Stimulated activated CD4-positive, alpha-beta T cell treated with anti-CD3 and anti-CD28 coated beads, TNF-alpha, amount 100 ng/mL, for 24 hours (primary cell): ENCODE data around the gene TIE1.

ENCODE experiments used
- DNase-seq, 3 experiments: peaks; one replicate each; pipeline ENCODE4 v3.0.0-alpha.2; 2020; ENCODE audit warnings: low read depth in 3 of 3

Gene TIE1

GRCh38 chr1:43338001-43338400, 37.2 kb downstream of the TIE1 start:
- DNase-seq, result no peak

- DNase-seq, result no peak
Measured at GRCh38 chr1:43339584-43340232, 38.9 kb downstream of the TIE1 start.

GRCh38 chr1:43340559-43340958, 39.8 kb downstream of the TIE1 start:
- no peak for DNase-seq

- no peak for DNase-seq
Measured at GRCh38 chr1:43344267-43344850, 43.6 kb downstream of the TIE1 start.

GRCh38 chr1:43345120-43345519, 44.3 kb downstream of the TIE1 start:
- no peak for DNase-seq

GRCh38 chr1:43346636-43347035, 45.9 kb downstream of the TIE1 start:
- DNase-seq, result no peak

GRCh38 chr1:43348343-43348808, 47.6 kb downstream of the TIE1 start:
- no peak for DNase-seq

GRCh38 chr1:43348809-43349593, 48.2 kb downstream of the TIE1 start:
- peak in 1 of 3 experiments; percentile 46 for DNase-seq

GRCh38 chr1:43349594-43350306, 49.0 kb downstream of the TIE1 start:
- no peak for DNase-seq

- no peak for DNase-seq
Measured at GRCh38 chr1:43350976-43351375, 50.2 kb downstream of the TIE1 start.

- DNase-seq, result no peak
Measured at GRCh38 chr1:43351421-43352350, 50.9 kb downstream of the TIE1 start.

GRCh38 chr1:43352351-43352705, 51.5 kb downstream of the TIE1 start:
- no peak for DNase-seq

GRCh38 chr1:43352881-43353280, 52.1 kb downstream of the TIE1 start:
- no peak for DNase-seq

GRCh38 chr1:43354471-43354870, 53.7 kb downstream of the TIE1 start:
- DNase-seq, result no peak

GRCh38 chr1:43354936-43355335, 54.2 kb downstream of the TIE1 start:
- no peak for DNase-seq

GRCh38 chr1:43357251-43357650, 56.5 kb downstream of the TIE1 start:
- DNase-seq, result no peak

GRCh38 chr1:43358121-43358745, 57.5 kb downstream of the TIE1 start:
- no peak for DNase-seq

GRCh38 chr1:43358746-43359693, 58.2 kb downstream of the TIE1 start, which contains the start of gene CDC20:
CDC20 (plus strand) TSS chr1:43358981; CDS start chr1:43359216, 235 bp downstream.
- DNase-seq, result peak; percentile 99 to 100 (median 99)

GRCh38 chr1:43359696-43360095, 58.9 kb downstream of the TIE1 start:
- no peak for DNase-seq
